ENCODE measurements around the gene SCAF1. TPM values are rescaled to one million over a fixed set of nuclear protein-coding genes. Genes with fewer than 3 reads are reported as not detected.

SCAF1 gene
- polyA plus RNA-seq, 1 donor from 2014 or later: 11.9 TPM

GRCh38 chr19:49664171-49665035 is 22.4 kb downstream of the SCAF1 start:
- Histone ChIP-seq H3K27ac (ENCODE audit: low read length) (peak overlapping the region; percentile 48), H3K4me2 (ENCODE audit: low read length) (peak overlapping the region; percentile 85), H4K20me1 (ENCODE audit: insufficient read depth) (no peaks in the 10 kb centered on the region), H3K9ac (ENCODE audit: low read length) (peak overlapping the region; percentile 68), H3K27me3 (ENCODE audit: insufficient read depth, low read depth, low read length) (no peaks in the 10 kb centered on the region), H3K4me3 (ENCODE audit: low read length) (peak overlapping the region; percentile 77), H3K36me3 (ENCODE audit: insufficient read depth, low read length) (no peaks in the 10 kb centered on the region), H2AFZ (ENCODE audit: low read depth, low read length) (peak overlapping the region; percentile 56), H3K9me3 (ENCODE audit: low read length) (no peaks in the 10 kb centered on the region), H3K79me2 (replicated peaks; ENCODE audit: insufficient read depth, low read length) (no peaks in the 10 kb centered on the region), H3K9me2 (ENCODE audit: insufficient read depth, low read length) (no peaks in the 10 kb centered on the region), H3F3A (ENCODE audit: insufficient read depth, low read length, poor library complexity, severe bottlenecking) (no peaks in the 10 kb centered on the region)
- TF ChIP-seq TAF1 (IDR thresholded peaks at IDR 0.05; ENCODE audit: low read depth) (no peak), EZH2 (IDR thresholded peaks at IDR 0.05; ENCODE audit: borderline replicate concordance, insufficient read depth, low read length, poor library complexity, severe bottlenecking) (no peak), EP300 (conservative IDR thresholded peaks at IDR 0.05; ENCODE audit: poor library complexity, severe bottlenecking) (no peak), CTCF (IDR thresholded peaks at IDR 0.05; ENCODE audit: poor library complexity, severe bottlenecking) (peak; percentile 33), REST (IDR thresholded peaks at IDR 0.05; ENCODE audit: borderline replicate concordance) (no peak), MXI1 (conservative IDR thresholded peaks at IDR 0.05; ENCODE audit: poor library complexity, severe bottlenecking) (peak; percentile 74), RAD21 (conservative IDR thresholded peaks at IDR 0.05) (no peak), SMC3 (conservative IDR thresholded peaks at IDR 0.05; ENCODE audit: poor library complexity) (no peak), POLR2AphosphoS5 (IDR thresholded peaks at IDR 0.05) (peak; percentile 49)

- Histone ChIP-seq H3K9me2 (ENCODE audit: insufficient read depth, low read length) (no peaks in the 10 kb centered on the region), H3K79me2 (replicated peaks; ENCODE audit: insufficient read depth, low read length) (no peaks in the 10 kb centered on the region), H3K36me3 (ENCODE audit: insufficient read depth, low read length) (no peaks in the 10 kb centered on the region), H3K9me3 (ENCODE audit: low read length) (no peaks in the 10 kb centered on the region), H3K4me3 (ENCODE audit: low read length) (peak overlapping the region; percentile 77), H3F3A (ENCODE audit: insufficient read depth, low read length, poor library complexity, severe bottlenecking) (no peaks in the 10 kb centered on the region), H3K9ac (ENCODE audit: low read length) (peak overlapping the region; percentile 68), H4K20me1 (ENCODE audit: insufficient read depth) (no peaks in the 10 kb centered on the region), H3K27me3 (ENCODE audit: insufficient read depth, low read depth, low read length) (no peaks in the 10 kb centered on the region), H3K27ac (ENCODE audit: low read length) (peak overlapping the region; percentile 48), H2AFZ (ENCODE audit: low read depth, low read length) (peak overlapping the region; percentile 56), H3K4me2 (ENCODE audit: low read length) (peak overlapping the region; percentile 85)
- no peak for TF ChIP-seq MXI1 (conservative IDR thresholded peaks at IDR 0.05; ENCODE audit: poor library complexity, severe bottlenecking)
- no peak for TF ChIP-seq CTCF (IDR thresholded peaks at IDR 0.05; ENCODE audit: poor library complexity, severe bottlenecking)
- TF ChIP-seq EP300 (conservative IDR thresholded peaks at IDR 0.05; ENCODE audit: poor library complexity, severe bottlenecking): no peak
- no peak for TF ChIP-seq SMC3 (conservative IDR thresholded peaks at IDR 0.05; ENCODE audit: poor library complexity)
- no peak for TF ChIP-seq RAD21 (conservative IDR thresholded peaks at IDR 0.05)
- no peak for TF ChIP-seq EZH2 (IDR thresholded peaks at IDR 0.05; ENCODE audit: borderline replicate concordance, insufficient read depth, low read length, poor library complexity, severe bottlenecking)
- TF ChIP-seq TAF1 (IDR thresholded peaks at IDR 0.05; ENCODE audit: low read depth): no peak
- no peak for TF ChIP-seq POLR2AphosphoS5 (IDR thresholded peaks at IDR 0.05)
- no peak for TF ChIP-seq REST (IDR thresholded peaks at IDR 0.05; ENCODE audit: borderline replicate concordance)
These were observed 23.0 kb downstream of the SCAF1 start for GRCh38 chr19:49665036-49665350.
